HEK293T (cell line): ENCODE measurements around the gene HCN4.
A peak's percentile ranks its signal among the peaks of the same experiment; 100 is the strongest.

Experiments
- CTCF ChIA-PET: fragments of 350-600 bp; formaldehyde crosslinking; extraction: SDS; loops from one replicate; lab custom pipeline; 2021; ENCODE audit warnings: antibody characterized with exemption, inconsistent platforms; lab: Yijun Ruan, JAX
- POLR2A ChIA-PET: fragments of 350-600 bp; formaldehyde crosslinking; extraction: SDS; loops from one replicate; lab custom pipeline; 2020; ENCODE audit warnings: antibody characterized with exemption, inconsistent platforms; lab: Yijun Ruan, JAX
- DNase-seq: peaks from one replicate; pipeline ENCODE4 v3.0.0; 2012; ENCODE audit warnings: mixed read lengths; ENCODE audit errors: extremely low spot score
- ARNT ChIP-seq: fragments of 450-650 bp; IDR thresholded peaks from 2 replicates; pipeline ENCODE4 v1.6.1; 2017; ENCODE audit warnings: mild to moderate bottlenecking
- BHLHE40 ChIP-seq: fragments of 450-650 bp; IDR thresholded peaks from 2 replicates; pipeline ENCODE4 v1.6.1; 2016; ENCODE audit warnings: mild to moderate bottlenecking, moderate library complexity, borderline replicate concordance
- CTBP1 ChIP-seq: fragments of 450-650 bp; IDR thresholded peaks from 2 replicates; pipeline ENCODE4 v1.6.1; 2016; ENCODE audit warnings: borderline replicate concordance
- ELF4 ChIP-seq: fragments of 450-650 bp; IDR thresholded peaks from 2 replicates; pipeline ENCODE4 v1.6.1; 2017; ENCODE audit warnings: antibody characterized with exemption
- FOXA1 ChIP-seq: fragments of 450-650 bp; IDR thresholded peaks from 2 replicates; pipeline ENCODE4 v1.6.1; 2016; ENCODE audit warnings: mild to moderate bottlenecking
- FOXK2 ChIP-seq: fragments of 450-650 bp; IDR thresholded peaks from 2 replicates; pipeline ENCODE4 v1.6.1; 2016; ENCODE audit warnings: mild to moderate bottlenecking
- FOXM1 ChIP-seq: fragments of 450-650 bp; IDR thresholded peaks from 2 replicates; pipeline ENCODE4 v1.6.1; 2017; ENCODE audit warnings: mild to moderate bottlenecking, borderline replicate concordance
- HDGF ChIP-seq: fragments of 450-650 bp; IDR thresholded peaks from 2 replicates; pipeline ENCODE4 v1.6.1; 2017; ENCODE audit warnings: antibody characterized with exemption, borderline replicate concordance
- L3MBTL2 ChIP-seq: fragments of 450-650 bp; conservative IDR thresholded peaks from 2 replicates; pipeline ENCODE4 v1.6.1; 2016; ENCODE audit warnings: mild to moderate bottlenecking
- LEF1 ChIP-seq: fragments of 450-650 bp; IDR thresholded peaks from 2 replicates; pipeline ENCODE4 v1.6.1; 2017; ENCODE audit warnings: mild to moderate bottlenecking, borderline replicate concordance
- NFRKB ChIP-seq: fragments of 450-650 bp; IDR thresholded peaks from 2 replicates; pipeline ENCODE4 v1.6.1; 2016; ENCODE audit warnings: mild to moderate bottlenecking, moderate library complexity
- SP1 ChIP-seq: fragments of 450-650 bp; IDR thresholded peaks from 2 replicates; pipeline ENCODE4 v1.6.1; 2017
- SUZ12 ChIP-seq: fragments of 450-650 bp; IDR thresholded peaks from 2 replicates; pipeline ENCODE4 v1.6.1; 2016; ENCODE audit warnings: mild to moderate bottlenecking
- TARDBP ChIP-seq: fragments of 450-650 bp; IDR thresholded peaks from 2 replicates; pipeline ENCODE4 v1.6.1; 2016
- ZNF384 ChIP-seq: fragments of 450-650 bp; IDR thresholded peaks from 2 replicates; pipeline ENCODE4 v1.6.1; 2016
- TF ChIP-seq, protein P1 (sequence below): fragments of 450-650 bp; IDR thresholded peaks from 2 replicates; pipeline ENCODE4 v1.6.1; 2016

Gene HCN4

DNA sequence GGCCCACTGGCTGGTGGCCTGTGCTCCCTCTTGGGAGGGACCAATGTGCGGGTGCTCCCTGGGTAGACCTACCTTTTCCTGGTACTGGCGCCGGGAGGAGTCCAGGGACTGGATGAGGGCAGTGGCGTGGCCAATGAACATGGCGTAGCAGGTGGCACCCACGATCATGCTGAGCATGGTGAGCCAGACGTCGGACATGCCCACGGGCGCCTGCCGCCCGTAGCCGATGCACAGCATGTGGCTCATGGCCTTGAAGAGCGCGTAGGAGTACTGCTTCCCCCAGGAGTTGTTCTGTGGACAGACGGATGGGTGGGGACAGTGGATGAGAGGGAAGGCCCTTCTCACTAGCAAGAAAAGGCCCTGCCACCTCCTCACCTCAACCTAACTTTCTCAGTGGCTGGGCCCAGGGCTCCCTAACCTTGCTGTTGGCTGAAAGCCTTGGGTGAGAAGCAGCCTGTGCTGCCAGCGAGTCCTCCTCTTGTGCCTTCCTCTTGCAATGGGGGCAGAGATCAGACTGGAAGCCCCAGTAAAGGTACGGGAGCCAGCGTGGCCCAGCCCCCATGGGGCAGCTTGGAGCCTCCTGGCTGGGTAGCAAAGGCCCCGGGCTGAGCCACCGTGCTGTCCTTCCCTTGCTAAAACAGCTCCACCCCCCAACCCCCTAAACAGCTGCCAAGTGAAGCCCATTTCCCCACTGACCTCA lies 39.1 kb downstream of the HCN4 start:
- DNase-seq: no peak
- TF ChIP-seq TARDBP (no peak), HDGF (no peak), FOXA1 (no peak), ZNF384 (no peak), SP1 (no peak), BHLHE40 (no peak), ELF4 (no peak), SUZ12 (no peak), NFRKB (no peak), ARNT (no peak), LEF1 (no peak), L3MBTL2 (no peak), FOXK2 (no peak)
- TF ChIP-seq, protein P1, sequence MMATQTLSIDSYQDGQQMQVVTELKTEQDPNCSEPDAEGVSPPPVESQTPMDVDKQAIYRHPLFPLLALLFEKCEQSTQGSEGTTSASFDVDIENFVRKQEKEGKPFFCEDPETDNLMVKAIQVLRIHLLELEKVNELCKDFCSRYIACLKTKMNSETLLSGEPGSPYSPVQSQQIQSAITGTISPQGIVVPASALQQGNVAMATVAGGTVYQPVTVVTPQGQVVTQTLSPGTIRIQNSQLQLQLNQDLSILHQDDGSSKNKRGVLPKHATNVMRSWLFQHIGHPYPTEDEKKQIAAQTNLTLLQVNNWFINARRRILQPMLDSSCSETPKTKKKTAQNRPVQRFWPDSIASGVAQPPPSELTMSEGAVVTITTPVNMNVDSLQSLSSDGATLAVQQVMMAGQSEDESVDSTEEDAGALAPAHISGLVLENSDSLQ: no peak
- POLR2A ChIA-PET: interaction anchor here (1.0 kb wide), 1 partner anchor 47 kb away, joined by 3 read pairs; no protein-coding TSS in a partner anchor
- CTCF ChIA-PET: no interaction called here

DNA sequence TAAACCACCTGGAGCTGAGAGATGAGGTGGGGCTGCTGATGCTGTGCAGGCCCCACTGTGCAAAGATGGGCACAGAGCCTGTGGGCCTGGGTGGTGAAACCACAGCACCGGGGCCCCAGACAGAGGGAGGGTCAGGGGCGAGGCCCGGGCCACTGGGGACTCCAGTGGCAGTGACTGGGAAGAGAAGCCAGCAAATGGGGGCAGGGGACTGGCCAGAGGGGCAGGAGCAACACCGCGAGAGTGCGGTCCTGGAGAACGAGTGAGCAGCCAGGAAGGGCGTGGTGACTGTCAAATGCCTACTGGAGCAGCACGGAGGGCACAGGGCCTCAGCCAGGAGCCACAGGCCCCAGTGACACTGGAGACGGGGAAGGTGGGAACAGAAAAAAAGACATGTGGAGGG lies 39.8 kb downstream of the HCN4 start:
- DNase-seq: no peak
- no peak for TF ChIP-seq L3MBTL2
- no peak for TF ChIP-seq SP1
- TF ChIP-seq TARDBP: no peak
- no peak for TF ChIP-seq CTBP1
- TF ChIP-seq, protein P1: no peak
- TF ChIP-seq FOXA1: no peak
- CTCF ChIA-PET: no interaction called here
- POLR2A ChIA-PET: no interaction called here

DNA sequence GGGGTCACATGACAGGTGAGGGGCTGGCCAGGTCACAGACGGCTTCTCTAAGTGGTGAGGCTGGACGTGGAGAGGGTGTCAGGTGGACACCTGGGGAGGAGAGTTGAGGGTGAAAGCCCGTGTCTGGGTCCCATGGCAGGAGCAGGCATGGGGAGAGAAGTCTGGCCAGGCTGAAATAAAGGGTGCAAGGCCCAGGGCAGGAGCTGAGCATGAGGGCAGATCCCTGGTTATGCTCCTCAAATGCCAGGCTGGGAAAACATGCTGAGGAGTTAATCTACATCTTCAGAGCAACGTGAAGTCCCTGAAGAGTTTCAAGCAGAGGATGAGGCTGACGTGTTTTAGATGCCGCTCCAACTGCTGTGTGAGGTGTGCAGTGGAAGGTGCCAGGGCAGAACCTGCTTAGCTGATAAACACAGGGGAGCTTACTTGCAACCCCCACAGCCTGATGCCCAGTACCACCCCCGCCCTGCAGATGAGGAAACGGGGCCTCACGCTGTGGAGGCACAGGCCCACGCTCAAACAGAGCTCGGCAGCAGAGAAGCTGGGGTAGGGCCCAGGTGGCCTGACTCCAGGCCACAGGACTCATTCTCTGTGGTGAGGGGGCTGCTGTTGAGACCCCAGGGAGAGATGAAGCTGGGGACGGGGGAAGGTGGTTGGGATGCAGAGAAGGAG lies 40.5 kb downstream of the HCN4 start:
- POLR2A ChIA-PET: no interaction called here

DNA sequence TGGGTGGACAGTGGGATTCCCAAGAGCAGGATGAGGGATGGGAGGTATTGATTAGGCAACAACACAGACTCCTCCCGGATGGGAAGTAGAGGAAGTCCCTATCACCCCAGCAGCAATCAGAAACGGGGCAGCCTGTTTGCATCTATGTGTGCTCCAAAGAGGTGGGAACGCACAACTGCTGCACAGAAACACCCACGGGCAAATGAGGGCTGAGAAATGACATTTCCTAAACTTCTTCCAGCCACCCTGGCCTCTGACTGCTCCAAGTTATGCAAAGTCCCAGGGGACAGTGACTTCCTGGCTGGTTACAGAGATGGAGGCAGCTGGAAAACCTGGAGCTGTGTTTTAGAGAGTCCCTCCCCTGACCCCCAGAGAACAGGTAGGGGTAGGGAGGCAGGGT lies 42.6 kb downstream of the HCN4 start:
- ChIA-PET CTCF (no interaction called here), POLR2A (no interaction called here)
- no peak for DNase-seq
- TF ChIP-seq FOXK2 (no peak), FOXM1 (no peak), FOXA1 (no peak), L3MBTL2 (no peak), SUZ12 (no peak)

More for the DNA sequence above, 40.5 kb downstream of the HCN4 start:
- CTCF ChIA-PET: interaction anchor here (1.4 kb wide), 1 partner anchor 19 kb away, joined by 3 read pairs; no protein-coding TSS in a partner anchor
- DNase-seq: no peak
- TF ChIP-seq L3MBTL2 (no peak), ZNF384 (no peak), TARDBP (no peak), CTBP1 (no peak), SUZ12 (no peak), ELF4 (no peak), HDGF (no peak), FOXM1 (no peak), LEF1 (no peak), SP1 (no peak), ARNT (no peak), FOXA1 (no peak), BHLHE40 (no peak), NFRKB (no peak), FOXK2 (no peak)
- TF ChIP-seq, protein P1: no peak

DNA sequence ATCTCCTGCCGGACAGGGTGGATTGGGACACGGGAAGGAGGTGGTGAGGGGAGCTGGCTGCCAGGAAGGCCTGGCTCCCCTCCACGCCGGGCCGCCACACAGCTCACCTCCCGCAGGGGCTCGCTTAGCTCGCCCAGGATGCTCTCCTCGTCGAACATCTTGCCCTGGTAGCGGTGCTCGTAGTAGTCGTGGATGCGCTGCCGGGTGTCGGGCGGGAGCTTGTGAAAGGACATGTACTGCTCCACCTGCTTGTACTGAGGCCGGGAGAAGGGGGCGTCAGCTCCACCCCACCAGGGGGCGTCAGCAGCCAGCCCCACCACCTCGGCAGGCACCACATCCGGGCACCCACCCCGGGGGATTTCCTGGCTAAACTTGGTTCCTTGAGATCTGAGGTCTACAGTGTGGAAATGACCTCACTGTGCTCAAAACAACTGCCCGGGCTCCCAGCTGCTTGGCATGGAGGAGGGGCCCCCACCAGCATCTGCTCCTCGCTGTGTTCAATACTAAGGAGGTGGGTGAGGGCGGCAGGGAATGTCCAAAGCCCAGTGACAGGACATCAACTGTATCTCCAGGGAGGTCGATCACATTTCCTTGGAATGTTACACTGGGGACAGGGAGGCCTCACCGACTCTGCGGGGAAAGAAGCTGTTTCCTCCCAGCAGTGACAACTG lies 43.4 kb downstream of the HCN4 start:
- ChIA-PET POLR2A (no interaction called here), CTCF (interaction anchor here (0.9 kb wide), 1 partner anchor 37 kb away, joined by 4 read pairs; no protein-coding TSS in a partner anchor)
- peak; percentile 43 for DNase-seq
- TF ChIP-seq BHLHE40 (no peak), NFRKB (no peak), FOXK2 (no peak), SUZ12 (no peak), LEF1 (no peak), CTBP1 (no peak), SP1 (no peak), FOXA1 (no peak), FOXM1 (no peak), ZNF384 (no peak), L3MBTL2 (no peak), HDGF (no peak), ARNT (no peak), TARDBP (no peak), ELF4 (no peak)
- TF ChIP-seq, protein P1: no peak
